GM10847 (cell line): ENCODE data around the gene PFKL.

ENCODE experiments used
- POLR2A ChIP-seq: IDR thresholded peaks from 2 replicates; pipeline ENCODE4 v1.6.1; 2011; ENCODE audit not compliant: insufficient read length; ENCODE audit errors: extremely low read depth

Gene PFKL

DNA sequence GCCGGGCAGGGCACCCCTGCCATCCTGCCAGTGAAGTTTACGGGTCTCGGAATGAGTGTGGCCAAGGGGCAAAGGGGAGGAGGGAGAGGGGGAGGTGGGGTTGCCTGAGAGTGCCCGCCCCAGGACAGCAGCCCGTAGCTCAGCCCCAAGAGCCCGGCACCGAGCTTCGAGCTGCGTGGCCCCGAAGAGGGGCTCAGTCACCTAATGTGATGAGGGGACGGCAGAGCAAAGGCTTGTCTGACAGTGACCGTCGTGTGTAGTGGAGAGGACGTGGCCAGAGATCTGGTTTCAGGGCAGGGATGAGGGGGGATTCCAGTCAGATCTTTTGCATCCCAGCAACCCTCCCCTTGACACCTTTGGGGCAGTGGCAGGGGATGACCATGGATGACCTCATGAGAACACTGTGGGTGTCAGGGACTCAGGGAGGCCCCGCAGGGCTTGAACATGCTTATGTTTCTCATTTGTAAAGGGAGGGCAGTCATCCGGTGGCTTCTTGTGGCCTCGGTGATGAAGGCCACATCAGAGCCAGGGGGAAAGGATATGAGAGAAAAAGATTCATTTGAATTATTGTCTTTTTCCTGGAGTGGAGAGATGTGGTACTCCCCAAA, 52.5 kb downstream of the PFKL start:
- no peak for TF ChIP-seq POLR2A

- TF ChIP-seq POLR2A, result no peak
These were observed 53.5 kb downstream of the PFKL start, which contains the start of gene TRPM2 for GRCh38 chr21:44353191-44353970. Gene TRPM2 (plus strand): TSS chr21:44353621. CDS start chr21:44353701, 80 bp downstream.

- TF ChIP-seq POLR2A, result no peak
These were observed 54.1 kb downstream of the PFKL start for GRCh38 chr21:44354001-44354405.

GRCh38 chr21:44354775-44355771, 55.2 kb downstream of the PFKL start:
- no peak for TF ChIP-seq POLR2A

- TF ChIP-seq POLR2A, result no peak
These were observed 56.3 kb downstream of the PFKL start for GRCh38 chr21:44356160-44356559.

DNA sequence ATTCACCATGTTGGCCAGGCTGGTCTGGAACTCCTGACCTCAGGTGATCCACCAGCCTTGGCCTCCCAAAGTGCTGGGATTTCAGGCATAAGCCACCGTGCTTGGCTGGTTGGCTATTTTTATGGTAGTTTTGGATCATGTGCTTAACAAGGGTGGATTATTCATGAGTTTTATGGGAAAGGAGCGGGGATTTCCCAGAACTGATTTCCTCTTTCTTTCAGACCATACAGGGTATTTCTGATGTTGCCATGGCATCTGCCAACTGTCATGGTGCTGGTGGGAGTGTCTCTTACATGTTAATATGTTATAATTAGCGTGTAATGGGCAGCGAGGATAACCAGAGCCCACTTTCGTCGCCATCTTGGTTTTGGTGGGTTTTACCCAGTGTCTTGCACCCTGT, 56.8 kb downstream of the PFKL start:
- no peak for TF ChIP-seq POLR2A

GRCh38 chr21:44357064-44357837, 57.4 kb downstream of the PFKL start:
- no peak for TF ChIP-seq POLR2A

GRCh38 chr21:44359396-44359795, 59.5 kb downstream of the PFKL start:
- TF ChIP-seq POLR2A, result no peak

DNA sequence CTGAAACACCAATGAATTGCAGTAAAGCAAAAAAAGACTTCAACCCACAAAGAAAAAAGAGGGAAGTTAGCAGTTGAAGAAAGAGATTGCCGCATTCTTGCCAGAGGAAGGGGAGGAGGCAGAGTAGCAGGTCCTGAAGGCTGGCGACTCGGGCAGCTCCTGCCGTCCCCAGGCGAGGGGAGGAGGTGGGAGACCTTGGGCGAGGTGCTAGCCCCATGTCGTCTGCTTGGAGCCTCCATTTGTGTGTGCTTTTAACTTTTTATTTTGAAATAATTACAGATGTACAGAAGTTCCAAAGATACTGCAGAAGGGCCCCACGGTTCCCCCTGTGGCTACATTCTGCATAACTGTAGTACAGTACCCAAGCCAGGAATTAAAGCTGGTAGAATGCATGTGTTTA, 60.3 kb downstream of the PFKL start:
- no peak for TF ChIP-seq POLR2A

GRCh38 chr21:44363278-44363677, 63.4 kb downstream of the PFKL start:
- no peak for TF ChIP-seq POLR2A

DNA sequence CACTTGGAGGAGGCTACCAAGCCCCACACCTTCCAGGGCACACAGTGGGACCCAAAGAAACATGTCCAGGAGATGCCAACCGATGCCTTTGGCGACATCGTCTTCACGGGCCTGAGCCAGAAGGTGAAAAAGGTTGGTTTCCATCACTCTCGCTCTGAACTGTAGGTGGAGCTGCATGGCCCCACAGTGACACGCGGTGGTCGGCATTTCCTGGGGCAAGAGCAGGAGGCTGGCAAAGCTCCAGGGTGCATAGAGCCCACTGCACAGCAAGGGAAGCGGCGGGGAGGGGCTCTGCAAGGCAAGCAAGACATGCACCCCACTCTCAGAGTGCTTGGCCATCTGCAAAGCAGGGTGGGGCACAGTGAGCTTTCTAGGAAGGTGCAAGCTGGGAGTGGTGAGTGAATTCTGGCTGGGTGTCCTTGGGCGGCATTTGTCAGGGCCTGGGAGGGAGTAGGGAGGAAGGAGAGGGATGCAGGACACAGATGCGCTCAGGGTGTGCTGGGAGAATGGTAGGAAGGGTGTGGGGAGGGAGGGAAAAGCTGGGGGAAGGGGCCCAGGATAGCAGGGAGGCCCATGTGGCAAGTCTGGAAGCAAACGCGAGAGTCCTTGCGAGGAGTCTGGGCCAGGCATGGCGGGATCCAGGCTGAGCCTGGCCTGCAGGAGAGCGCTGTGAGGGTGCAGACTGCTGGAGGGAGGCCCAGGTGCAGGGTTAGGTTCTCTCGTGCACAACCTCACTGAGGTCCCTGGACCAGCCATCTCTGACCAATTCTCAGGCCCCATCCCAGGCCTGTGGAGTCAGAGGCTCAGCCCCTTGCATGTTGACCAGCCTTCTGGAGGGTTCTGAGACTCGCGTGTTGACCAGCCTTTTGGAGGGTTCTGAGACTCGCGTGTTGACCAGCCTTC, 64.5 kb downstream of the PFKL start:
- no peak for TF ChIP-seq POLR2A

- TF ChIP-seq POLR2A, result no peak
These were observed 65.6 kb downstream of the PFKL start for GRCh38 chr21:44365251-44365966.

GRCh38 chr21:44365967-44366585, 66.2 kb downstream of the PFKL start:
- no peak for TF ChIP-seq POLR2A
